HFF-Myc (cell line): Measurements from ENCODE around the gene PTPRT.

Source experiments
- DNase-seq: peaks from one replicate; pipeline ENCODE4 v3.0.0-alpha.2; 2011; ENCODE audit warnings: low read depth; ENCODE audit errors: extremely low read depth
- H3K4me3 ChIP-seq: replicated peaks from 2 replicates; pipeline ENCODE4 v1.5.1; 2011; ENCODE audit warnings: low read depth, mild to moderate bottlenecking, control low read depth, low read length
- CTCF ChIP-seq: IDR thresholded peaks from 2 replicates; pipeline ENCODE4 v1.5.1; 2012; ENCODE audit warnings: mild to moderate bottlenecking, low read depth, low read length, control low read depth; ENCODE audit errors: missing control alignments

PTPRT gene

GRCh38 chr20:43022568-43022967 is 167.1 kb downstream of the PTPRT start:
- no peak for DNase-seq

GRCh38 chr20:43022081-43022480 is 167.6 kb downstream of the PTPRT start:
- no peak for TF ChIP-seq CTCF
- no peak for DNase-seq
- no peak overlapping the region for H3K4me3 ChIP-seq

More at GRCh38 chr20:43022568-43022967, 167.1 kb downstream of the PTPRT start:
- no peak overlapping the region for H3K4me3 ChIP-seq
- no peak for TF ChIP-seq CTCF

GRCh38 chr20:43017241-43018030 is 172.3 kb downstream of the PTPRT start:
- DNase-seq, result no peak
- TF ChIP-seq CTCF, result no peak

GRCh38 chr20:43016257-43016656 is 173.4 kb downstream of the PTPRT start:
- no peak for TF ChIP-seq CTCF
- H3K4me3 ChIP-seq, result no peak overlapping the region
- no peak for DNase-seq

More at GRCh38 chr20:43017241-43018030, 172.3 kb downstream of the PTPRT start:
- no peak overlapping the region for H3K4me3 ChIP-seq

- H3K4me3 ChIP-seq, result no peak overlapping the region
- no peak for TF ChIP-seq CTCF
- DNase-seq, result no peak
Observed at GRCh38 chr20:43015566-43015965, 174.1 kb downstream of the PTPRT start.

- DNase-seq, result no peak
- no peak for TF ChIP-seq CTCF
- H3K4me3 ChIP-seq, result no peak overlapping the region
Observed at GRCh38 chr20:43014206-43014605, 175.5 kb downstream of the PTPRT start.
